Activated CD4-positive, alpha-beta T cell treated with anti-CD3 and anti-CD28 coated beads, Interleukin-2, Interleukin-6, amounts not matched to agents 100 ng/mL and 50 ng/mL, durations not matched to agents 16 hours and 8 hours (primary cell): ENCODE results near the gene SH3RF1.
A peak's percentile ranks its signal among the peaks of the same experiment; 100 is the strongest.
"Not testable (repeated sequence)": the region's sequence is repeated elsewhere in the genome, so short reads cannot be mapped to it uniquely, and the experiment has no call there.

Experiments
- DNase-seq: peaks from one replicate; pipeline ENCODE4 v3.0.0-alpha.2; 2020

The SH3RF1 gene

DNA sequence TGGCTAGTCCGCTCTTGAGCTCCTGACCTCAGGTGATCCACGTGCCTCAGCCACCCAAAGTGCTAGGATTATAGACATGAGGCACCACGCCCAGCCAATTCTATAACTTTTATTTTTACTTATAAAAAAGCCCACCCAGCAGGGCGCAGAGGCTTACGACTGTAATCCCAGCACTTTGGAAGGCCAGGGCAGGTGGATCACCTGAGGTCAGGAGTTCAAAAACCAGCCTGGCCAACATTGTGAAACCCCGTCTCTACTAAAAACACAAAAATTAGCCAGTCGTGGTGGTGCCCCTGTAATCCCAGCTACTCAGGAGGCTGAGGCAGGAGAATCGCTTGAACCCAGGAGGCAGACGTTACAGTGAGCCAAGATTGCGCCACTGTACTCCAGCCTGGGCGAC, 73.5 kb downstream of the SH3RF1 start:
- DNase-seq: not testable (repeated sequence)

DNA sequence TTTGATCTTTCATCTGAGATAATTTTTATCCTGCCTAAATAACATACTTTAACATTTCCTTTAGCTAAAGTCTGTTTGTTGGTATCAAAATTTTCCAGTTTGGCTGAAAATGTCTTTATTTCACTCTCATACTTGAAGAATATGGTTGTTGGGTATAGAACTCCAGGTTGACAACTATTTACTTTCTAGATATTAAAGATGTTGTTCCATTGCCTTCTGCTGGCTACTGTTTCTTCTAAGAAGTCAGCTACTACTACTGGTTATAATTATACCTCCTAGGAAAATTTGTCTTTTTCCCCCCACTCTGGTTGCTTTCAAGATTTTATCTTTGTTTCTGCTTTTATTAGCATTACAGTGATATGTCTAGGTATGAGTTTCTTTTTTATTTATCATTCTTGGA, 75.7 kb downstream of the SH3RF1 start:
- DNase-seq: no peak

DNA sequence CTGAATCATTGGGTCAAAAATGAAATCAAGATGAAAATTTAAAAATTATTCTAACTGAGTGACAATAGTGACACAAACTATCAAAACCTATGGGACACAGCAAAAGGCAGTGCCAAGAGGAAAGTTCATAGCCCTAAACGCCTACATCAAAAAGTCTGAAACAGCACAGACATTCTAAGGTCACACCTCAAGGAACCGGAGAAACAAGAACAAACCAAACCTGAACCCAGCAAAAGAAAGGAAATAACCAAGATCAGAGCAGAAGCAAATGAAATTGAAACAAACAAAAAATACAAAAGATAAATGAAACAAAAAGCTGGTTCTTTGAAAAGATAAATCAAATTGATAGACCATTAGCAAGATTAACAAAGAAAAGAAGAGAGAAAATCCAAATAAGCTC, 80.8 kb downstream of the SH3RF1 start:
- DNase-seq: not testable (repeated sequence)

DNA sequence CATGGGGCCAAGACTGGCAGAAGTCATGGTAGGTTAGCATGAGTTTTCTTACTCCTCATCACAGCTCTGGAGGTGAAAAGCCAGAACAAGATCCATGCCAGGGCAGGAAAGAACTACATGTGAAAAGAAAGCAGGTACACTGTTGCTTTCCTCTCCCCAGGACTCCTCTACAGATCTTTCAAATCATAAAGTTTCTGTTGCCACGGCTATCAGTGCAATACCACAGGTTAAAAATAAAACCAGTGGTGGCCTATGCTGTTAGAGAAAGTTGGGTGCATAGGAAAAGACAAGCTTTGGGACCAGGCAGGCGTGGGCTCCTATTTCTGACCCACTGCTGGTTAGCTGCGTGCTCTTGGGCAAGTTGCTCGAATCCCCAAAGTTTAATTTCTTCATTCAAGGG, 81.4 kb downstream of the SH3RF1 start:
- DNase-seq: no peak

DNA sequence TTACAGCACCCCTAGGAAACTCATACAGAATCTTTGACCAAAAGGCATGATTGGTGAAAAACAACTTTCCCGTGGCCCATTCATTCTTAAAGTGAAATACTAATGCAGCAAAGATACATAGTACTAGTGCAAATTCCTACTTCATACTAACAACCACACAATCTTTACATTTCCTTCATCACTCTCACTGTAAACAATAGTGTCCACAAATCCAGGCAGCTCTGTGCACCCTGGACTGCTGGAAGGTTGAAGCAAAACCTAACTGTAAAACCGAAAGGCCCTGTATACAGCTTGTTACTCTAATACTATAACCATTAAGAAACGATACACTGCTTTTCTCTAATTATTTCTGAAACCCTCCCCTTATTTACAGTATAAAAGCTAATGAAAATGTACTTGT, 82.6 kb downstream of the SH3RF1 start:
- DNase-seq: no peak

DNA sequence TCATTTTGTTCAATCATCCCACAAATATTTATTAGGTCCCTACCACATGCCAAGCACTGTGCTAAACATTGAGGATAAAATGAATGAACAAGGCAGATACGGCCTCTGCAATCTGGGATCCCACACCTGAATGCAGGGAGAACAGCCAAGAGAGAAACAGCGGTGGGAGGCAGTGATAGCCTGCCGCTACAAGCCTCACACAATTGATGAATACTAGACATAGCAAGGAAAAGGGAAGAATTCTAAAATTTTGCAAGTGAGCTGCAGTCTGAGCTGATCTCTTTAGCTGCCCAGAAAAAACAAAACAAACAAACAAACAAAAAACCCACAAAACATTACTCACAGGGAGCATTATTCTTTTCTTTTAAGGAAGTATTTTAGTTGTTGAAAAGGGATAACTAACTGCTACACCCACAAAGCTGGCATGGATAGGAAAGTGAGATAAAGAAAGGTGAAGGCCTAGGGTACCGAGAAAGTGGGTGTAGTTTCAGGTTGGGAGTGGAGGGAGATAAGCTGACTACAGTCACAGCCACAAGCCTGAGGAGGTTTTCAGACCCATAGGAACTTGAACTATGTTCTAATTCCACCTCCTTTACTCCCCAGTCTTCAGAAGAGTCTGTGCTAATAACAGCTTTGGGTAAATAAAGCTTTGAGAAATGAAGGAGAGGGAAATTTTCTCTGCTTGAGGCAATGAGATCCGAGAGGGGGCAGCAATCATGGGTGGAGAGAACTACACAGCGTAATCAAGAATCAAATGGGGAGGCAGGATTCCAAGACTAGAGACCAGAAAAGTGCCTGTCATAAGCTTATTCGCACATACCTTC, 85.4 kb downstream of the SH3RF1 start:
- no peak for DNase-seq

DNA sequence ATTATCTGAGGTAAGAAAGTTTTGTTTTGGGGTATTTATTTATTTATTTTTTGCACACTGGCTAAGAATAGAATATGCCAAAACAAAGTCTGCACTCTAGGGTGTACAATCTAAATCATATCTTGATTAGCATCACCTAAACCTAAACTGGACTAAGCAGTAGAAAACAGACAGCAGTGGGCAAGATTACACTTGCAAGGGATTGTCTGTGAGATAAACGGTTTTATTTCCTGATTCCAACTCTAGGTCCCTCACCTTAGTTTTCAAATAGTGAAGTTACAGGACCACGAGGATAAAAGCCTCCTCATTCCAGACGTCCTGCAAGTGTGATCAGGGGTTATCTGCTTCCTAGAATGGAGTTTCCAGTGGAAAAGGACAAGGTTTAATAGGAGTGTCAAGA, 86.1 kb downstream of the SH3RF1 start:
- DNase-seq: no peak

DNA sequence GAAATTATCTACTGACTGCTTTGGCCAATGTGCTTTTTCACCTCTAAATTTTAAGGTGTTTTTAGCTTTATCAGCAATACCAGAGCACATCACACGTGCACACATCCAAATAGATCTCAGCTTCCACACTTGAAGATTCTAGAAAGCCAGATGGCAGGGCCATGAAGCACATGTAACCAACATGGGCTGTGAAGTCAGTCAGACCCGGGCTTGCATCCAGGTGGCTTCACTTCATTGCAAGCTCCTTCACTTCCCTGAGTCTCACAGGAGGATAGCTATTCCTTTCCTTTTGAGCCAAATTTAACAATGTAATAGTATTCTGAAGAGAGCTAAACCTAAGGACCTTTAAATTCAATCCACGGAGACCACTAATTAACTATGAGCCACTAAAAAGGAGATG, 86.5 kb downstream of the SH3RF1 start:
- DNase-seq: no peak

DNA sequence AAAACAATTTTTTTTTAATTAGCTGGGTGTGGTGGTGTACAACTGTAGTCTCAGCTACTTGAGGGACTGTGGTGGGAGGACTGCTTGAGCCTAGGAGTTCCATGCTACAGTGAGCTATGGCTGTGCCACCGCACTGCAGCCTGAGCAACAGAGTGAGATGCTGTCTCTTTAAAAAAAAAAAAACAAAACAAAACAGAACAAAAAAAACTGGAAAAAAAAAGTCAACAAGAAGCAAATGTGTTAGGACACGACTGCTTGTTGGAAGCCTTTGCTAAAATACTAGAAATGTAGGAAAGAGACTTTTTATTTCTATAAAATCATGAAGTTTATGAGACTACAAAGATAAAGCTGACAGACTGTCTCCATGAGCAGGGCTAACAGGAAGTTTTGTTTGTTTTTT, 87.2 kb downstream of the SH3RF1 start:
- DNase-seq: no peak

DNA sequence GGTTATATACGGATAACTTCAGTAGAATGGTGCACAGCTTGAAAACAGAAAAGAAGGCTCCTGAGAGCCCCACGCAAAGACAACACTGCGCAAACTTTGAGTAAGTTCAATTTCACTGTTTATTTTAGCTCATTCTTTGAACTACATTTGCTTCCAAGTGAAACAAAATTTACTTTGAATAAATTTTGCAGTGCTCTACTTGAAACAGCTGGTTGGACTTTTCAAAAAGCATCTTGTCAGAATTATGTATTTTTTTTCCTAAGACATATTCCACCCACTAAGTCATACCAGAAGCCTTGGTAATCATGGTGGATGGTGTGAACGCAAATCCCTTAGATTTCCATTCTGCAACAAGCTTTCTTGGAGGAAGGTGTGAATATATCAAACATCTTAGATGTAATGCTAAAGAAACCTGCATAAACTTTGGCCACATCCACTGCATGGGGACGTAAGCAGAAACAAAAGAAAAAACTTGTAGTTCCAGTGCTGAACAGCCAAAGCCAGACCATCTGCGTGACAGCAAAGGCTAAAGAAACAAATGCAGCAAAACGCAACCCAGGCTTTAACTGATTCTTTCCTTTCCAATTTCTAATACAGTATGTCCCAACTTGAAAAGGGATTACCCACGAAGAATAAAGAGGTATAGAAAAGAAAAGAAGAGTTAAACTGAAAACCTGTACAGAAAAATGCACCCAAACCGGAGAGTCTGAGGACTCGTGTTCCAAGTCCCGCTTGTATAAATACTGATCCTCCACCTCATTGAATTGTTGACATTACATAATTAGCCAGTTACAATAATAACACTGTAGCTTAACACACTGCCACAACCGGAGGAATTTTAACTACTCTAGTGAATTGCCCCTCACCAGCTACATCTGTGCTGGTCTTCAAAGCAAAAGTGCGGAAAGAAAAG, 90.9 kb downstream of the SH3RF1 start:
- no peak for DNase-seq

DNA sequence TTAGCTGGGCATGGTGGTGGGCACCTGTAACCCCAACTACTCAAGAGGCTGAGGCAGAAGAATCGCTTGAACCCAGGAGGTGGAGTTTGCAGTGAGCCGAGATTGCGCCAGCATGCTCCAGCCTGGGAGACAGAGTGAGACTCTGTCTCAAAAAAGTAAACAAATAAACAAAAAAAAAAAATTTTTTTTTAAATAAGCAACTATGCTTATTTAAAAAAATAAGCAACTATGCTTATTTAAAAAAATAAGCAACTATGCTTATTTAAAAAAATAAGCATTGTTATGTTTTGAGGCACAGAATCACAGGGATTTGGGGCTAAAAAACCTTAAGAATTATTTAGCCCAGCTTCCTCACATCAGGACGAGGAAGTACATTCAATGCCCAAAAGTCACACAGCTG, 92.7 kb downstream of the SH3RF1 start:
- DNase-seq: not testable (repeated sequence)

DNA sequence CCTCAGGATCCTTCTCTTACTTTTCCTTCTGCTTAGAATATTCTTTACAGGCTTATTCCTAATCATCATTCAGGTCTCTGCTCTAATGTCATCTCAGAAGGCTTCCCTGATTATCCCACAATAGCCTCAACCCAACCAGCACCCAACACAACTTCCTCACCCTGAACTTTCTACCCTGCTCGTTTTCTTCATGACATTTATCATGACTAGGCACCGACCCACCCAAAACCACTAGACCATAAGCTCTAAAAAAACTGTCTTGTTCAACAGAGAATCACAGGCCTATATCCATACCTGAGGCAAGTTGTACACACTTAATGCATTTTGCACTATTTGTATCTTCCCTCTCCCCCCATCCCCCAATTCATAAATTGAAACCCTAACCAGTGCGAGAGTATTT, 95.3 kb downstream of the SH3RF1 start:
- no peak for DNase-seq

DNA sequence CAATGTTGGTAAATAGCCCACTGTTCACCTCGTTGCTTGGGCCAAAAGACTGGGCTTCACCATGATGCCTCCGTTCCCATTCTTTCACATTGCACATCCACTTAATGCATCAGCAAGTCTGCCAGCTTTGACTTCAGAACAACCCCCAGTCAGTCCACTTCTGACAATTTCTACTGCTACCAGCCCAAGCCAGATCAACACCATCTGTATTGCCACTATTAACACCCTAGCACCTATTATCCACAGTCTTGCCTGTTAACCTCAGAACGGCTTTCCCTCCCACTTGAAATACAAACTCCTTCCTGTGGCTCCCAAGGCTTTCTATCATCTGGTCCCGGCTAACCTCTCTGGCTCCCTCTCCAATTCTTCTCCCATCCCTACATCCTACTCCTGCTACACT, 95.7 kb downstream of the SH3RF1 start:
- no peak for DNase-seq

DNA sequence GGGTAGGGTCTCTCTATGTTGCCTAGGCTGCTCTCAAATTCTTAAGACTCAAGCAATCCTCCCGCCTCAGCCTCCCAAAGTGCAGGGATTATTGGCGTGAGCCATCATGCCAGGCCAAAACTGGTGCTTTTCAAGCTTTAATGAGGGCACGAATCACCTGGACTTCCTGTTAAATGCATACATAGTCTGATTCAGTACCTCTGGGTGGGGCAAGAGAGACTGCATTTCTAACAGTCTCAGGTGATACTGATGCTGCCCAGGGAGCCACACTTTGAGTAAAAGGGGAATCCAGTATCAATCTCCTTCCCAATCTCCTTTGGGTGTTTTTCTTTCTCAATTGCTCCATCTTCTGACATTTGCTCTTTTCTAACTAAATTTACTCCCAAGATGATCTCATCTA, 96.5 kb downstream of the SH3RF1 start:
- DNase-seq: no peak

DNA sequence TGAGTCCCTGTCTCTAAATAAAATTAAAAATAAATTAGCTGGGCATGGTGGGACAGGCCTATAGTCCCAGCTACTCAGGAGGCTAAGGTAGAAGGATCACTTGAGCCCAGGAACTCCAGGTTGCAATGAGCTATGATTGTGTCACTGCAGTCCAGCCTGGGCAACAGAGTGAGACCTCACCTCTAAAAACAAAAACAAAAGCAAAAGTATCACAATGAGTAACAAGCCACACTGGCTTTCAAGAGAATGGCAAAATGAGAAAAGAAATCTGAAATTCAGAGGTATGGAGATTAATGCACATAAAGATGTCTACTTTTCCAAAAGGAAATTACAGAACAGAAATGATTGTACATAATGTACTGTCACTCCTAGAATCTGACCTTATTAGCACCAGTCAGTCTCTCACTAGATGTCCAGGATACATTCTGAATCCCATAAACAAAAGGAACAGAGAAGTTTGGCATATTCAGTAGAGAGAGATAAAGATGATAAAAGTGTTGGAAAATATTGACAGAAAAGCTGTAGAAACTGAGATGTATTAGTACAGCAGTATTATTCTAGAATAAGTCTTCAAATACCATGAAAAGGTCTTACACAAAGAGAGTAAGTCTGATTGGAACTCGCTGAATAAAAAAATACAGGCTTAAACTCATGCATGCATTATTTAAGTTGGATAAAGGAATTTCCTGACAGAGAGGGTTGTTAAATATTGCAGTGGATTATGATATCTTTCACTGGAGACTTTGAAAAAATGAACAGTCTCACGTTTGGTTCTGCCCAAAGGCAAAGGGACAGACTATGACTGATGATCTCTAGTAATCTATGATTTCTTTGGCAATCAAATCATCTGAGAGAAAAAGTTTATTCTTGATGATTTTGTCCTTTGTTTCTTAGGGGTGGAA, 102.5 kb downstream of the SH3RF1 start:
- DNase-seq: peak; percentile 37

DNA sequence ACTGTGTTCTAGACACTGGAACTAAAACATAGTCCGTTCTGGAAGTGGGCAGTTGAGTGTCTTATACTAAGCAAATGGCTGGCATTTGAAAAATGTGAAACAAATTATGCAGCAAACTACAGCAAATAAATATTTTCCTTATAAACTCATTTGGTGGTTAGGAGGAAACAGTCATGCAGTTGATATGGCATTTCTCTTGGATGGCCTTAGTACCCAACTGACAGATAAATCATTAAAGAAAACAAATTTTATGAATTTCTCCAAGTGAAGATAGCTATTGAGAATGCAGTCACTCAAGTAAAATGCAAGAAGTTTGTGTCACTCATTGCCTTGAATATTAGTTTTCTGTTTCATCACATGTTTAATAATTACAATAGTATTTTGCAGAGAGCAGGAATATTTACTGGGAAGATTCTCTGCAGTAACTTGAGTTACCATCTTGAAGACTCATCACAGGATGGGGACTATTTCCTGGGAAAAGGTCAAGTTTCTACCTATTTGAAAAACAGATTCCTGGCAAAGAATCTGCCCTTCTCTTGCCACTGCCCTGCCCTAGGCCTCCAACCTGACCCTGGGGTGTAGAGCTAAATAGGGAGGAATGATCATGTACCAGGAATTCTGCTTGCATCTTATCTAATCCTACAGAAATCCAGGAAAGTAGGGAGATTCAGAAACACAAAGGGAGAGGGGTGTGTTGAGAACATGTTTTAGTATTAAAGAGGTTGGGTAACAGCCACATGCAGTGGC, 105.9 kb downstream of the SH3RF1 start:
- no peak for DNase-seq

DNA sequence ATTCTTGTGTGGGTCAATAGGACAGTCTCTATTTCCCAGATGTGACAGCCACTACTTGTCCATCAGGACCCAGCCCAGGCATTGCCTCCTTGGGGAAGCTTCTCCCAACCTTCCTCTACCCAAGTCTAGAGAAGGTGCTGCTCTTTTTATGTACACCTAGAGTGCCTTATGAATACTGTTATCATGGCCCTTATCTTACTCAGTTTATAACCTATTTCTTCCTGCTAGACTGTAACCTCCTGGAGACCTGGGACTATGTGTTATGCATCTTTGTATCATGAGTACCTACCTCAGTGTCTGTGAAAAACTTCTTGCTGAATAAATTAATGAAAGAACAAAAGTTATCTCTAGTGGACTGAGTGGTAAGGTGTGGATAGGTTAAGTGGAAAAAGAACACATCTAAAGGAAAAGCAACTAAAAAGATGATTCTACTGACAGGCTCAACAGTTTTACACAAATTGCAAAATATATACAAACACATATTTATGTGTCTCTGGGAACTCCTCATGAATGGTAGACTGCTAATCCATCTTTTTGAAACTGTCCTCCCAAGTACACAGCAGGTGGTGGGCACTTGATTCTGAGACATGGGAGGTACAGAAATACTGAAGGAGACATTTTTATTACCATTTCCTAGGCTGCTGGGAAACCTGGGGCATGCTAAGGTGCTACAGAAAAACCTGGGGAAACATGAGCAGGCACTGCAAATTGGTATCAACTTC, 106.6 kb downstream of the SH3RF1 start:
- no peak for DNase-seq

DNA sequence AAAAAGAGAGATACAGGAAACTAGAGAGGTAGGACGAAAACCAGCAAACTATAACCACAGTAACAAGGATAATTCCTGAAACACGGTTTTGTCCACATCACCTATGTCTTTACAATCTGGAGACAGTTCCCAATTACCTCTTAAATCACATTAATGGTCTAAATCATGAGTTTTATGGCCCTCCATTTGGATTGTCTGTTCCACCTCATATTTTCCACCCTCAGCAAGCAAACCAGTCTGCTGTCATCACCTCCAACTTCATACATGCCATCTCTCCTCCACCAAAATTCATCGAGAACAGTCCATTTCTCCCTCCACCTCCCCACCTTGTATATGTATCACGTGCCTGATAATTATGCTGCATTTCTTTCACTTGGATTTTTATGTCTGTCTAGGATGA, 107.3 kb downstream of the SH3RF1 start:
- DNase-seq: no peak

DNA sequence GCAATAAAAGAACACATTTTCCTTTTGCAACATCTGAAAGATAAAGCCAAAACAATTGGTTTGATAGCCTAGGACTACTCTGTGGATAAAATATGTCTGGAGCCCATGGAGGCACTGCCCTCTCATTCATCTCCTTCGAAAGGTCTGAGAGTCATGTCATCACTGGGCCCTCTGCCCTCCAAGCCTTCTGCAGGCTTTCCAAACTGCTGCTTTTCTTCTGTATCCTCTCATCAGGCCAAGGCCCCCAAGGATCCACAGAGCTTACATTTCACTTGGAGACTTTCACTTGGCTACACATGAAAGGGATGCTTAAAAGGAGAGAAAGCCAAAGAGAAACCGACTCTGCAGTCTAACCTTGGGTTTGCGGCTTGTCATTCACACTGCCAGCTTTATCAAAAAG, 109.9 kb downstream of the SH3RF1 start:
- no peak for DNase-seq

DNA sequence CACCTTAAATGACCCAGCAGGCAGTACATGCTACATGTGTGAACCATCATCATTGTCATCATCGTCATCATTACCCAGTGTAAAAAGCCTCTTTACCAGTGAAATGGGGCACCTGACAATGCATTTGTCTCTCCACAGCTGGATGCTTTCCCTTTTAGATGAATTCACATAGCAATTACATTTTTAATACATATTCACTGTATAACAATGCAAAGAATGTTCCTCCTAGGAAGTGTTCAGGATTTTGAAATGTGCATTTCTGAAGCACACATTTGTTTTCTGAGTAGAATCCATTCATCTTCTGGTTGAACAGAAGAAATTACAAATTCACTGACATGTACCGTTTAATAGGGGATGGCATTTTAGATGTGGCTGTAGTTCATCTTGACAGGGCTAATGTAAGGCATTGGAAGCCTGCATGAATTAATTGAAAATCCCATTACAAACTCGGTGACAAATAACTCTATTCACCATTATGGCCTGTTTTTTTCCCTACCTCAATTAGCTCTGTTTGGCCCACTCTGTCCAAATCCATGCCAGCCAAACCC, 111.1 kb downstream of the SH3RF1 start:
- no peak for DNase-seq

DNA sequence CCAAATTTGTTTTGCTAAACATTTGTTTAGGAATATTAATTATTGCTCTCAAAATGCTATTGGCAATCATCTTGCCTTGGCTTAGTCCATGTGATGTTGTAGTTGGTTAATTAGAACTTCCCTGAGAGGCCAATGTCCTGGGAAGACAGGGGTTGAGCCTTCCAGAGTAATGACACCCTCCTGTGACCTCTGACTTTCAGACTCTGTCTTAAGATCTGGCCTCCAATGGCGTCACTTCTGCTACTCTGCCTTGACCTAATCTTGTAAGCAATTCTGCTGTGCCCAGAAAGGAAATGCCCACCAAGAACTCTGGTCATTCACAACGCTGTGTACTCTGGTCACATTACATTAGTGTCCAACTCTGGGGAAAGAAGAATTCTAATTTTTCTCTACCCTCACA, 111.9 kb downstream of the SH3RF1 start:
- DNase-seq: no peak
